Right lobe of liver (tissue), 6 donors: Measurements from ENCODE around the gene MAML2. TPM values are rescaled to one million over a fixed set of nuclear protein-coding genes. Genes with fewer than 3 reads are reported as not detected.

ENCODE experiments used
- ATAC-seq, 4 donors: fragments of 200-7000 bp; cut with Tn5 transposase; one replicate each; pipeline ENCODE4 v1.9.1; 2020; ENCODE audit warnings: mild to moderate bottlenecking in 4 of 4, moderate library complexity in 4 of 4
- DNase-seq, 3 donors: peaks; one replicate each; pipeline ENCODE4 v3.0.0-alpha.2; 2020
- H3K27ac ChIP-seq, 3 donors: fragments of 200-600 bp; one replicate each; pipeline ENCODE4 v1.8.0; 2022
- H3K27me3 ChIP-seq, 2 donors: fragments of 200-600 bp; one replicate each; pipeline ENCODE4 v1.8.0; 2022
- H3K36me3 ChIP-seq, 4 donors: fragments of 200-600 bp; sonication (generic) in 1 of 4; one replicate each; pipeline versions ENCODE4 v1.5.1 to v1.8.0; 2017 to 2022; ENCODE audit warnings: control low read depth in 1 of 4
- H3K4me1 ChIP-seq, 4 donors: fragments of 200-600 bp; sonication (generic) in 1 of 4; one replicate each; pipeline versions ENCODE4 v1.5.1 to v1.8.0; 2017 to 2022; ENCODE audit warnings: control low read depth in 1 of 4
- H3K4me3 ChIP-seq, 3 donors: fragments of 200-600 bp; one replicate each; pipeline ENCODE4 v1.8.0; 2022
- H3K9me3 ChIP-seq, 4 donors: fragments of 200-600 bp; sonication (generic) in 1 of 4; one replicate each; pipeline versions ENCODE4 v1.5.1 to v1.8.0; 2017 to 2022; ENCODE audit warnings: control low read depth in 1 of 4
- POLR2A ChIP-seq: fragments of 450-650 bp; IDR thresholded peaks from one replicate; pipeline ENCODE4 v1.6.1; 2017; ENCODE audit warnings: antibody characterized with exemption, mild to moderate bottlenecking
- WGBS: methylation state at CpG from one replicate; pipeline ENCODE4 v1.1.6; 2018; ENCODE audit warnings: low coverage, low lambda C conversion rate; ENCODE audit not compliant: insufficient coverage; ENCODE audit errors: missing lambda C conversion rate; 5-methylcytosine and 5-hydroxymethylcytosine counted together
- intact Hi-C, 2 donors: fragments of 100-400 bp; cut with DNase I; formaldehyde crosslinking; loops; one replicate each; pipeline versions ENCODE4 v1.11.2 to v1.14.1; 2022
- total RNA-seq, 6 experiments: library from RNA; depleted of rRNA in 2 of 6; stranded (reverse); fragments of >200 nt in 2 of 6; fragmentation: NEBNext Ultra II Directional in 3 of 6; extraction: Animal tissue kit (Norgen Biotek cat#: 25700) in 3 of 6; gene quantifications; one replicate each; pipeline versions ENCODE4 v1.1.0 to v1.2.4, GENCODE V29; 2016 to 2023
- TF ChIP-seq, protein P1 (sequence below), 4 donors: fragments of 200-600 bp in 3 of 4; fragments of 450-650 bp in 1 of 4; IDR thresholded peaks; one replicate each; pipeline versions ENCODE4 v1.5.1 to v1.8.0; 2016 to 2022; ENCODE audit warnings: antibody characterized with exemption in 4 of 4, mild to moderate bottlenecking in 2 of 4
- donor health status: DM: no; HTN: yes; CAD: no.
- donor health status: DM: no; HTN: no; CAD: no.
- donor health status: DM: no; HTN: no; CAD: no.
- donor health status: DM: no; HTN: yes; CAD: no.
- donor health status: DM: no; HTN: yes; CAD: no.

MAML2 gene
- total RNA-seq, 6 experiments from 2014 or later: 0.92 to 2.3 (median 1.9) TPM

DNA sequence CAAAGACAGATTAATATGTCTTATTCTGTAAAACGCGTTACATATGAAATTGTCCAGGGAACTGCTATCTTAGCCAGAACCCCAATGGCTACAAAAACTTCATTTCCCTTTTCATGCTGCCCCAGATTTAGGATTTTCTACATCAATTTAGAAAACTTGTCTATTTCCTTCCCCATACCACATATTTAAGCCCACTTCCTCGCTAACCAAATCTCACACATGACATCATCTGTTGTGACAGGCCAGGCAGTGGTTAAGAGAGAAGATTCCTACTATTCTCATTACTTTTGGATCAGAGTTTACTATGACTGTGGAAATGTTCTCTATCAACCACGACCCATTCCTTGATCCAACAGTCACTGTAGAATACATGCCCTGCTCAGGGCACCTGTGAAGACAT is 30.8 kb upstream of the MAML2 start:
- no peaks in the 10 kb centered on the region for H3K27me3 ChIP-seq
- H3K4me1 ChIP-seq: no peaks in the 10 kb centered on the region
- intact Hi-C loops: no loop called here
- peaks cover 0 to under 1% (median 0%) of the 10 kb centered on the region in 4 donors for H3K9me3 ChIP-seq
- no peak for DNase-seq
- ATAC-seq: no peak
- no peak overlapping the region for H3K27ac ChIP-seq
- peaks cover 0 to 4% (median 0%) of the 10 kb centered on the region in 4 donors for H3K36me3 ChIP-seq
- no peak overlapping the region for H3K4me3 ChIP-seq
- TF ChIP-seq, protein P1, sequence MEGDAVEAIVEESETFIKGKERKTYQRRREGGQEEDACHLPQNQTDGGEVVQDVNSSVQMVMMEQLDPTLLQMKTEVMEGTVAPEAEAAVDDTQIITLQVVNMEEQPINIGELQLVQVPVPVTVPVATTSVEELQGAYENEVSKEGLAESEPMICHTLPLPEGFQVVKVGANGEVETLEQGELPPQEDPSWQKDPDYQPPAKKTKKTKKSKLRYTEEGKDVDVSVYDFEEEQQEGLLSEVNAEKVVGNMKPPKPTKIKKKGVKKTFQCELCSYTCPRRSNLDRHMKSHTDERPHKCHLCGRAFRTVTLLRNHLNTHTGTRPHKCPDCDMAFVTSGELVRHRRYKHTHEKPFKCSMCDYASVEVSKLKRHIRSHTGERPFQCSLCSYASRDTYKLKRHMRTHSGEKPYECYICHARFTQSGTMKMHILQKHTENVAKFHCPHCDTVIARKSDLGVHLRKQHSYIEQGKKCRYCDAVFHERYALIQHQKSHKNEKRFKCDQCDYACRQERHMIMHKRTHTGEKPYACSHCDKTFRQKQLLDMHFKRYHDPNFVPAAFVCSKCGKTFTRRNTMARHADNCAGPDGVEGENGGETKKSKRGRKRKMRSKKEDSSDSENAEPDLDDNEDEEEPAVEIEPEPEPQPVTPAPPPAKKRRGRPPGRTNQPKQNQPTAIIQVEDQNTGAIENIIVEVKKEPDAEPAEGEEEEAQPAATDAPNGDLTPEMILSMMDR (IDR thresholded peaks at IDR 0.05): no peak
- no peak for TF ChIP-seq POLR2A
- WGBS: 81% methylated on average over 3 of the region's 4 CpGs

DNA sequence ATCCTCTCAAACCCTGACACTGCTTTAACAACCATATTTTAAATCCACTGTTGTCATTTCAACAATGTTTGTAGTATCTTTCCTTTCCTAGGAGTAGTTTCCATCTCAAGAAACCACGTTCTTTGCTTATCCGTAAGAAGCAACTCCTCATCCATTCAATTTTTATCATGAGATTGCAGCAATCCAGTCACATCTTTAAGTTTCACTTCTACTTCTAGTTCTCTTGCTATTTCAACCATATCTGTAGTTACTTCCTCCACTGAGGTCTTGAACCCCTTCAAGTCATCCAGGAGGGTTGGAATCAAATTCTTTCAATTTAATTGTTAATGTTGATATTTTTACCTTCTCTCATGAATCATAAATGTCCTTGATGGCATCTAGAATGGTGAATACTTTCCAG is 24.3 kb upstream of the MAML2 start:
- H3K4me3 ChIP-seq: no peak overlapping the region
- 79% methylated on average over 2 of the region's 2 CpGs for WGBS
- peaks cover 0 to 7% (median 0%) of the 10 kb centered on the region in 4 donors for H3K36me3 ChIP-seq
- ATAC-seq: no peak
- TF ChIP-seq POLR2A: no peak
- TF ChIP-seq, protein P1 (IDR thresholded peaks at IDR 0.05): no peak
- no peaks in the 10 kb centered on the region for H3K27me3 ChIP-seq
- H3K9me3 ChIP-seq: peaks cover 0 to 7% (median 0%) of the 10 kb centered on the region in 4 donors
- DNase-seq: no peak
- no peaks in the 10 kb centered on the region for H3K4me1 ChIP-seq
- H3K27ac ChIP-seq: no peak overlapping the region
- intact Hi-C loops: no loop called here

DNA sequence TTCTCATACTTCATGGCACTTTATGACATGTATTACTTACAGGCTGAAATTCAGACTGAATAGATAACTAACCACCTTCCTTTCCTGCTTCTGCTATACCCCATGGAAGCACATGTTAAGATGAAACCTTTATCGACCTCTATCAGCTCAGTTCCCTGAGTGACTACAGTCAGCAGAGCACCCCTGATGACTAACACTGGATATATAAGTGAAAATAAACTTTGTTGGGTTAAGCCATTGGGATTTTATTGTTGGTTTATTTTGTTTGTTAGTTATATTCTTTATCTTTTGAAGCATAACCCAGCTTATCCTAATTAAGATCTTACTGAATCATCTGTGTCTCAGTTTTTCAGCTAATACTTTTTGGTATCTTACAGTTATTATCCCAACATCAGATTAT is 23.0 kb upstream of the MAML2 start:
- Histone ChIP-seq H3K4me3 (no peak overlapping the region), H3K27ac (no peak overlapping the region), H3K4me1 (no peaks in the 10 kb centered on the region), H3K36me3 (peaks cover 0 to 7% (median 0%) of the 10 kb centered on the region in 4 donors), H3K27me3 (no peaks in the 10 kb centered on the region), H3K9me3 (peaks cover 0 to 7% (median 0%) of the 10 kb centered on the region in 4 donors)
- TF ChIP-seq, protein P1 (IDR thresholded peaks at IDR 0.05): no peak
- TF ChIP-seq POLR2A: no peak
- intact Hi-C loops: no loop called here
- 100% methylated on average over 1 of the region's 1 CpG for WGBS
- DNase-seq (no peak), ATAC-seq (no peak)

DNA sequence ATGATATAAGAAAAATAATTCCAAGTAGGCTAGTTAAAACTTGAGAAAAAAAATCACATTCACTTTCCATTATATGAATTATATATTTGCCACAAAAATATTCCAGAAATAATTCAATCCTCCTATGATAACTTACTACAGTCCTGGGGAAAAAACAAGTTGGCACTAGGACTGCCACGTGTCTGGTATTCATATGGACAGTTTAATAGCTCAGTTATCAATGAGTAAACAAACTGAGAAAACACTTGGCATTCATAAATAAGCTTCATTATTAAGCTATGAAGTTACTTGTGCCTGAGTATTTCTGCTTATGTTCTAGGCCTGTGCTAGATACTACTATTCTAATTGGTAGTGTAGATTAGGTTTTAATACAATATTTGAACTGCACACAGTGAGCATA is 22.5 kb upstream of the MAML2 start:
- H3K27me3 ChIP-seq: no peaks in the 10 kb centered on the region
- intact Hi-C loops: no loop called here
- H3K4me3 ChIP-seq: no peak overlapping the region
- 63% methylated on average over 1 of the region's 1 CpG for WGBS
- no peak for ATAC-seq
- H3K27ac ChIP-seq: no peak overlapping the region
- no peaks in the 10 kb centered on the region for H3K4me1 ChIP-seq
- peaks cover 0 to 7% (median 0%) of the 10 kb centered on the region in 4 donors for H3K36me3 ChIP-seq
- TF ChIP-seq POLR2A: no peak
- TF ChIP-seq, protein P1 (IDR thresholded peaks at IDR 0.05): no peak
- H3K9me3 ChIP-seq: peaks cover 0 to 7% (median 0%) of the 10 kb centered on the region in 4 donors
- DNase-seq: no peak

DNA sequence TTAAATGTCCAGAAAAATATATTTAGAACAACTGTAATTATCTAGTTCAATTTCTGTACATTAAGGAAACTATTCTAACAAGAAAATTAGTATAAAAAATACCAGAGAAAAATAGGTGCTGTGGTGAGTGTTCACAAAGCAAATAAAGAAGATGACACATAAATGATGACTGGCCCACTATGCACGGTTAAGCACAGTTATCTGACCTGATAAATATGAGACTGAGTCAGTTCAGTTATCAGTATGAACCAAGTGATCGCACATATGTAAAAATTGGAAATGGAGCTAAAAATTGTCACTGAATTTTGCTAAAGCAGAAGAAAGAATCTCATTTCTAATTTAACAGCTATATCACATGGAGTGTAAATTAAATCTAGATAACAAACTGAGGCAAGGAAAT is 18.8 kb upstream of the MAML2 start:
- Histone ChIP-seq H3K27ac (no peak overlapping the region), H3K9me3 (no peaks in the 10 kb centered on the region), H3K4me3 (no peak overlapping the region), H3K4me1 (no peaks in the 10 kb centered on the region), H3K27me3 (no peaks in the 10 kb centered on the region), H3K36me3 (peaks cover 0 to 25% (median 0%) of the 10 kb centered on the region in 4 donors)
- ATAC-seq: no peak
- 89% methylated on average over 2 of the region's 2 CpGs for WGBS
- intact Hi-C loops: no loop called here
- TF ChIP-seq, protein P1 (IDR thresholded peaks at IDR 0.05): no peak
- no peak for TF ChIP-seq POLR2A
- DNase-seq: no peak
